ENCODE data around the gene SRRD.

SRRD gene

DNA sequence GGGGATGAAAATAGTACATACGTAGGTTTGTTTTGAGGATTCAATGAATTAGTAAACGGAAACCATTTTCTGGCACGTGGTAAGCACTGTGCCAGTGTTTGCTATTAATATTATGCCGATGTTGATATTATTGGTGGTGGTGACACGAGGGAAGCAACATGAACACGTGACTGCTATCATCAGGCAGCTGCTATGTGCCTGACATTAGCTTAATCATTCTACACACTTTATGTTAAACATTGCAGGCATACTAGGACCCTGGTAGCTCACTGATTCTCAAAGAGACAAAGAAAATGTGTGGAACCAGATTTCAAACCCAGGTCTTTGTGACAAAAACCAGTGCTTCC lies 656 bp downstream of the SRRD start:
- DNase-seq = no peak

DNA sequence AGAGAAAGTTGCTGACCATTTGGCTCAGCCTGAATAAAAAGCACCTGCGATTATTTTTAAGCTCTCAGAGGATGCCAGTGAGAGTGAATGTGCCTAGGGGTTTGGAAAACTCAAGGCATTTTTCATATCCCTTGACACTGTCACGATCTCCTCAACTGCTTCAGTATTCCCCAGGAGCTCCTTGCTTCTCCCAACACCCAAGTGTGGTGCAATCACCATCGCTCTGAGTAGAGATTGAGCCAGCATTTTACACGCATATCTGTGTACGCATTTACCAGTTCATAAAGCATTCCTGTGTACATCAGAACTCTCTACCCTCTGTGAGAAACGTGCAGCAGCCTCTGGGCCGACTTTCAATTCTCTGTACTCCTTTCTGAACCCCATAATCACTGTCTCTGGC lies 1.3 kb downstream of the SRRD start:
- no peak for DNase-seq

DNA sequence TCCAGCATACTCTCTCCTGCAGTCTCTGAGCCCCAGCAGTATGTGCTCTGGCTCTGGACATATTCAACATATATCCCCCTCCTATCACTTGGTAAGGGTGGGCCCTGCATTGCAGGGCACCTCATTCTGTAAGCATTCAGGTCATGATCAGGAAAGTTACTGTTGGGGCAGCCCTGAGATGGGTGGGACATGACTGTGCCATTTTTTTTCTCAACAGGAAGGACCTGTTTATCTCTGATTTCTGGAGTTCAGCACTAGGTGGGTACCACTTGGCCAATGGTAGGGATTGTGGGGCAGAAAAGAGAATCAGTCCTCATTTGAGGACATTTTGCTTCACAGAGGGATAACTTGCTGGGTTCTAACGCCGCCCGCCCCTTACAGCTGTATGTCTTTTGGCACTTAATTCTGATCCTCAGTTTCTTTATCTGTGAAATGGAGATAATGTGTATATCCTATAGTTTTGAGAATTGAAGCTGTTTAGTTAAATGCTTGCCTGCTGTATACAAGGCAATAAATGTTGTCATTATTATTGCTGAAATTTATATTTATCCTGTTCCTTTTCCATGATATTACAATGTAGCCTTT lies 2.2 kb downstream of the SRRD start:
- no peak for DNase-seq

DNA sequence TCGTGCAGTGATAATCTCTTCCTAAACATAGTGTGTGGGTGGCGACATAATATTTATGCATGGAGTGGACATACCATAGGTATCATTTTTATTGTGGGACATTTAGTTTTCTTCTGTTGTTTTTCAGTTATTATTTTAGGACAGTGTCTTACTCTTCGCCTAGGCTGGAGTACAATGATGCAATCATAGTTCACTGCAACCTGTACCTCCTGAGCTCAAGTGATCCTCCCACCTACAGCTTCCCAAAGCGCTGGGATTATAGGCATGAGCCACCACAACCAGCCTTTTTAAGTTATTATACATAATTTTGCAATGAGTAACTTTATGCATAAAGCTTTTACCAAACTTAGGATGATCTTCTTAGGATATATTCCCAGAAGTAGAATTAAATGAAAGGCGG lies 2.7 kb downstream of the SRRD start:
- DNase-seq = no peak

DNA sequence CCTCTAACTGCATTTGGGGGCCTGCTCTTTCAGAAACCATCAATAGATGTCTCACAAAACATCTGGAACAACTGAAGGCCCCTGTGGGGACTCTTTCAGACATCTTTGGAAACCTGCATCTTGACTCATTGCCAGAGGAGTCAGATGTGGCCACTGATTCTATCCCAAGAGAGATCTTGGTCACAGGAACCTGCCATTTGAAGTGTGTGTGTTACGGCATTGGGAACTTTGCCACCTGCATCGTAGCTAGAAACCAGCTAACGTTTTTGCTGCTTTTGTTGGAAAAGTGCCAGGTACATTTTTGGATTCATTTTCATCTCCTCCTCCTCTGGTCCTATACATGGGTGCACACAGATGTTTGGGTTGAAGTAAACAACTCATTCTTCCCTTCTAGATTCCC lies 4.3 kb downstream of the SRRD start:
- DNase-seq = no peak

DNA sequence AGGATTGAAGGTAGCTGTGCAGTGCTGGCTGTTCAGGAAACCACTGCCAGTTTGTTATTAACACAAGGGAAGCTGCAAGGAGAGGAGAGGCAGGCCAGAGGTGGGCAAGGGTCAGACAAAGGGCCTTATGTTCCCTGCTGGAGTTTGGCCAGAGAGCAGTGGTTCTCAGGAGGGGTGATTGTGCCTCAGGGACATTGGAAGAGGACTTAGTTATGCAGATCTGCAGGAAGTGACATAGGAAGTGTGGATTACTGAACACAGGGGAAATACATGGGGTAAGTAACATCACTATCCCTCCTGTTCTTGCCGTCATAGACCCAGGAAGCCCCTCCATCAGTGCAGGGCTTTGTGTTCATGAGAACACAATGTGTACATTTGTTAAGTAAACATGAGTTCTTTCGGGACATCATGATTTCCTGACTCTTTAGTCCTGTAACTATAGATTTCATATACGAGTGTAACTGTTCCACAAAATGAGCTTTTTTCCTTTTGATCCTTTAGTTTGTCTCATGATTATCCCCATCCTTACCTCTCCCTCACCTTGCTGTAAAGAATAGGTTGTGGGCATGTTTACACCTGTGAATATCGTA lies 5.9 kb downstream of the SRRD start:
- DNase-seq = no peak

DNA sequence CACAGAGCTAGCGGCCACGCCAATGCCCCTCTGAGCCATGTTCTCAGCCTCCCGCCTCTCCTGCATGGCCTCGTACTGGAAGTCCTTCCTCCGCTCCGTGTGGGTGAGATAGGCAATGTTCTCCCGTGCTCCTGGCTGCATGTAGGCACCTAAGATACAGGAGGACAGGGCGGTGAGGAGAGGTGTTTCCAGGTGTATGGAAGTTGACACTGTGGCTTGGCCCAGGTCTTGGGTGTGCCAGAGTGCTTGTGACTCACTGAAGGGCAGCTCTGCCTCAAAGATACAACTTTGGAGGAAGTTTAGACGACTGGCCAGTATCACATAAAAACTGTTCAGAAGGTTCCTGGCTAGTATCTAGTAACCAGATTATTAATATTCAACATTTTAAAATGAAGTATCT lies 8.5 kb downstream of the SRRD start:
- no peak for DNase-seq

DNA sequence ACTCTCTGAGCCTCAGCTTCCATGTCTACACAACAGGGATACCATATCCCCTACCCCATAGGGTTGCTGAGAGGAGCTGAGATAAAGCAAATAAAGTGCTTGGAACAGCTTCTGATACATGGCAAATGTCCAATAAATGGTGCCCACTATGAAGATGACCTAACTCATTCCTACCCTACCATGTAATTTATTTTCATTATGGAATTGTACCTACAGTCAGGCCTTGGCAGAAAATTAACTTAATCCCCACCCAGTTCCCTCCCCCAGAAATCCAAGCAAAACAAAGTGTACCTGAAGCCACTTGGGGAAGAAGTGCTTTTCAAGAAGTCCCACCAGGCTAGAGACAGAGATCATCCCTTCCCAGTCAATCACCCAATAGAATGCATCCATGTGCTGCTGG lies 10.8 kb downstream of the SRRD start:
- peak; percentile 11 for DNase-seq

DNA sequence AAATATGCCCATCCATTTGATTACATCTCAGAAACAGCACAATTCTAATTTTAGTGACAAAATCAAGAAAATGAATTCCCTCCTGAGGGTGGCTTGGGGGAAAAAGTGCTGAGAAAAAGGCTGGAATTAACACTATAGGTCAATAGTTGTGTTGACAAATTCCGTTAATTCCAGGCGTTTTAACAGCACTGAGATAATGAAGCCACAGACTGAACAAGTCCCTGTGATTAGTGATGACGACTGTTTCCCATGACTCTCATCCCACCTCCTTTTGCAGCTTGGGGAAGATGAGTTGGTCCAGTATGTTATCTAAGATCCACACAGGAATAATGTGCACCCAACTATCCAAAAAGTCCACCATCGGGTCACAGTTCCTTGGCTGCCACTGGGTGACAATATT lies 12.8 kb downstream of the SRRD start:
- no peak for DNase-seq

DNA sequence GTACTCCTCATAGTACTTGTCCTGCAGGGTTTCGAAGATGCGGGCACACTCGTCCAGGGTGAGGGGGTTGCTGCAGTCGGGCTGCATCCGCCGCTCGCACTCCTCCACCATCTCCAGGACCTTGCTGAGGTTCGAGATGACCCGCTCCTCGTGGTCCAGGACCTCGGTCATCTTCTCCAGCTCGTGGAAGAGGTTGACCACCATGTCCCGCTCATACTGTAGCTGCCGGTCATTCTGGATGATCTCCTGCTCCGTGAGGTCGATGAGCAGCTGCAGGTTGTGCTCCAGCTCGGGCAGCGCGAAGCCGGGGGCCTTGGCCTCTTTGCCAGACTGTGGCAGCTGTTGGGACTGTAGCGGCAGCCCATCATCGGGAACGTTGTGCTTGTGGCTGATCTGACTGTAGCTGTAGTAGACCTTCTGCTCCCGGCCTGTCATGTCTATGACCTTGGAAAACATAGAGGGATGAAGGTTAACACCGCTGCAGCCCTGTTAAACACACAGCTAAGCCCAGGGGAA lies 15.6 kb downstream of the SRRD start:
- DNase-seq = no peak

DNA sequence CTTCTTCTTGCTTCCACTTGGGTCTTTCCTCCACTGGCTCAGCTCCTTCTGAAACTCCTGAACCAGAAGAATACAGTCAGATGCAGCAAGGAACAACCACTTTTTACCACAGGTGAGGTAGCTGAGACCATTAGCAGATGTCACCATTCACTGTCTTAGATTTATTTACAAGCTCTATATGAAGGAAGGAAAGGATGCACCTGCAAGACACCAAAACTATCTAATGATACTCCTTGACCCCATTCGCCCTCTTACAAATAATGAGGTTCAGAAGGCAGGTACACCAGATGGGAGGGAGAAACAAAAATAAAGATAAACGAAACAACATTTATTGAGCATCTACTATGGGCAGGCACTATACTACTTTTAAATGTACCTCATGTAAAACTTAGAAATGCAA lies 18.3 kb downstream of the SRRD start:
- no peak for DNase-seq

DNA sequence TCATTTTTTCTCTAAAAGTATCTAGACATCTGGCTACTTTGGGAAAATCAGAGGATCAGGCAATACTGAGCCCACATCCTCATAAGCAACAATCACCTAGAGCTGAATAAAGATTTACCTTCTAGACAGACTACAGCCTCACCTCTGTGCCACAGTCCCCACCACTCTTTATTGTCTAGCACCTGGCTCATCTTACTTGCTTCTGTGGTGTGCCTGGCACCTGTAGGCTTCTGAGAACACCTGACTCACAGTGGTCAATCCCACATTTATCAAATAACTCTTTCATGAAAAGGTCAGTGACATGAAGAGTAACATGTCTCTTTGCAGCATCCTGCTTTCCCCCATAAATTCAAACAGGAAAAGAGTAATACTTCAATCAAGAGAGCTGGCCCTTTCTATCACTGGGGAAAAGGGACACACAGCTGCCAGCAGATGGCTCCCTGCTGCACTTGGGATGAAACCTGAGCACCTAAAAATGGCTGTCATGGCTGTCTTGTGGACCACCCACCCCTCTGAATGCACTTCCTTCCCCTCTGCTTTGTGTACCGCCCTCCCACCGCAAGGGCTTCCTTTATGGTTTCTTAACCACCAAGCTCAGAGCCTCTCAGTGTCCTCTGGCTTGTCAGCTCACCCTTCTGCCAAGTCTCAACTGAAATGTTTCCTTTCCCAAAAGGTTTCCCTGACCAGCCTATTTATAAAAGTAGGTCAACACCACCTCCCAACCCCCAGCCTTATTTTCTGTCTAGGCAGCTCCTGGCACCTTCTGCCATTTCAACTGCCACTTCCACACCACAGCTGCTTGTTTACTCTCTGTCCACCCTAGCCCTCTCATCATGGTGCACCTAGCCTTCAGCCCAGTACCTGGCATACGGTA lies 19.2 kb downstream of the SRRD start:
- DNase-seq = peak; percentile 53

DNA sequence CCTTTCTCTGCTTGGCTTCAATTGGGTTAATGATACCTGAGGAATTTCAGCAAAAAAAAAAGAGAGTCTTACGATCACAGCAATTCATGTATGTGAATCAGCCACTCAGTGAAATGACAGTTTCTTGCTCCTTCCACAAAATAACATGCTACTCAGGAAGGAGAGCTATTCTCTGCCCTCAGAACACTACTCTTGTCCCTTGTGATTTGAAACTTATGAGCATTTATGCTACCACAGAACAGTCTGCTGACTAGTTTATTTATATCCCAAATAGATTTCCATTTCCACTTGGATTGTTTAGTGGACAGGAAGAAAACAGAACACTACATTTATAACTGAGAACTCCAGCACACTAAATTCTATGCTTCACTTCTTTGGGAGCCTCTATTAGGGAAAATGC lies 20.1 kb downstream of the SRRD start:
- DNase-seq = no peak

DNA sequence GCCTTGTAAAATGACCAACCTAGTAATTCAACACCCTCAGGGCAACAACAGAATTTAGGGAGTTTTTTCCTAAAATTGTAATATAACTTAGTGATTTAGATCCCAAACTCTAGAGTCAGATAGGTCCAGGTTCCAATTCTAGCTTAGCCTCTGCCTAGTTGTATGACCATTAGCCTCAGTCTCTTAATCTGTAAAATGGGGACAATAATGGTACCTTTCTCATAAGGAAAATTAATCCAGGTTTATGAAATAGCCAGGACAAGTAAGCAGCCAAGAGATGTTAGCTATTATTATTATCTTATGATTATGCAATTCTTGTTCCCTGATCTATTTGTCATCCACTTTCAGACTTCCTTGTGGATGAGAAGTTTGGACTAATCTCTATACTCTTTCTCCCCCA lies 24.5 kb downstream of the SRRD start:
- no peak for DNase-seq

DNA sequence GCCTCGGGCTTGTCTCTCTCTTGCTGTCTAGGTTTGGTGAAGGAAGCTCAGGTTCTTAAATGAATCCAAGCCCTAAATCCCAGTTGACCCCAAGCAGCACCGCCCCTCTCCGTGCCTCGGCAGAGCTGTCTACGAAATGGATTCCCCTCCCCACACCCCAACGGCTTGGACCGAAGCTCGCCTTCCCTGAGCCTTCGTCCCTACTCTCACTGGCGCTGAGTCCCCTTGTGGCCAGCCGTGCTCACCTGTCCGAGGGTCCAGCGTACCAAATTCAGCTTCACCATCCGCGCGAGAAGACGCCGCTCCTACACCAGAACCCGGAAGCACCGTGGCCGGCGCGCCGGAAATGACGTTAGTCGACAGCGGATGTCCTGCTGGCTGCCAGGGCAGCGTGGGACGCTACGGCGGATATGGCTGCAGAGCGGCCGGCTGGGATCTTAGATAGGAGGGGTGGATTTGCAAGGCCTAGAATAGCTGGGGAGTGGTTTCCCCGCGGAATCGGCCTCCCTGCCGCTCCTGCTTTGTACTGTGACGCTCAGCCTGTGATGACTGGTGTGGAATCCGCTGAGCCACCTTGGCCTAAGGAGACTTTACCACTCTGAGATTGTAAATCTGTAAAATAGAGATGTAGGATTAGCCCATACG lies 28.6 kb downstream of the SRRD start, which contains the start of gene TFIP11:
Gene TFIP11, minus strand, starts transcription at position 325 of the 645 bp plus-strand sequence. CDS start 2,201 bp downstream, outside the sequence.
- peak; percentile 94 for DNase-seq

DNA sequence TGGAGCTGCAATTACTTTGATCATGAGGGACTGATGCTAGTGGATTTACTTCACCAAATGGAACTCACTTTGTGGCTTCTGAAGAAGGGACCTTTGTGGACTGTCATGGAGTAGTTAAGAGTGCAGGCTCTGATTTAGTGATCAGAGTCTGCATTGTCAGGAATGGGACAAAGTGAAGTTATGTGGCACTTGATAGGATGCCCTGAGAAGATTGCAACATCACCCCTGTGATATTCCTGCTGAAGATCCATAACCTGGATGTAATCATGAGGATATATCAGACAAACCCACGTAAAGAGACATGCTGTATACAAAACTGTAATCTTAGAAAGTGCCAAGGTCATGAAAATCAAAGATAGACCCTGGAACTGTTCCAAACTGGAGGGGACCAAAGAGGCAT lies 30.2 kb downstream of the SRRD start:
- DNase-seq = no peak

DNA sequence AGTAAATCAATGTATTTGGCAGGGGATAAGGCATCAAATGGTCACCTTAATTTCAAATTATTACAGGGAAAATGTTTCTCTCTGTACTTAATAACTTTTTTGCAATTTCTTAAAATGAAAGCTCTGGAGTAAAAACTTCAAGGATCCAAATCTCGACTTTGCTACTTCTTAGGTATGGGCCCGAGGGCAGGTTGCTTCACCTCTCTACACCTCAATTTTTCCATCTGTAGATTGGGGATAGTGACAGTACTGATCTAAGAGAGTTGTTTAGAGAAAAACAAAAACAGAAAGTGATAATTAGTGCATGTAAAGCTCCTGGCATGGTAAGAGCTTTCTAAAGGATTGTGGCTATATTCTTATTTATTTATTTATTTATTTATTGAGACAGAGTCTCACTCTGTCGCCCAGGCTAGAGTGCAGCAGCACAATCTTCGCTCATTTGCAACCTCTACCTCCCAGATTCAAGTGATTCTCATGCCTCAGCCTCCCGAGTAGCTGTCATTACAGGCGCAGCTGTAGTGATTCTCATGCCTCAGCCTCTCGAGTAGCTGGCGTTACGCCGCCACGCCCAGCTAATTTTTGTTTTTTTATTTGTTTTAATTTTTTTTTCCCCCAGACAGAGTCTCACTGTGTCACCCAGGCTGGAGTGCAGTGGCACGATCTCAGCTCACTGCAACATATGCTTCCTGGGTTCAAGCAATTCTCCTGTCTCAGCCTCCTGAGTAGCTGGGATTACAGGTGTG lies 30.9 kb downstream of the SRRD start:
- DNase-seq = no peak

DNA sequence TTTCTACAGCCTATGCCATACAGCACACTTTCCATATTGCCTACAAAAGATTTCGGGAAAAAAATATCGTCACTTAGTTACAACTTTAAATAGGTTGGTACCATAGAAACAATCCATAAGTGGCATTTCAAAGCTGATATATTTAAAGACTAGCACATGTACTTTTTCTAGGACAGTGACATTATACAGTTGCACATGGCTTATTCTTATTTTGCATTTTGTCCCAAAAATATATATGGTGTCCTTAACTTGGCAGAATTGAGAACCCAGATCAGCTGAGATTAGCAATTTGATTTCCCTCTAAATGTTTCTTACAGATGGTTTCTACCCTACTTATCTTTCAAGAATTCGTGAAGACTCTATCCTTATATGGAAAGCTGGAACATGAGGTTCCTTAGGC lies 32.3 kb downstream of the SRRD start:
- no peak for DNase-seq

DNA sequence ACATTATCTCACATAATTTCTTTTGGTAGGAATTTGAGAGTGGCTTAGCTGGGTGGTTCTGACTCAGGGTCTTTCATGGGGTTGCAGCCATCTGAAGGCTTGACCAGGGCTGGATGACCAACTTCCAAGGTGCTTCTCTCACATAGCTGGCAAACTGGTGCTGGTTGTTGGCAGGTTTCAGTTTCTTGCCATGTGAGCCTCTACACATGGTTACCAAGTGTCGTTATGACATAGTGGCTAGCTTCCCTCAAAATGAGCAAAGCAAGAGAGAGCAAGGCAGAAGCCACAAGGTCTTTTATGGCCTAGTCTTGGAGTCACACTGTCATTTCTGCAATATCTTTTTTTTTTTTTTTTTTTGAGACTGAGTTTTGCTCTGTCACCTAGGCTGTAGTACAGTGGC lies 32.8 kb downstream of the SRRD start:
- DNase-seq = no peak

DNA sequence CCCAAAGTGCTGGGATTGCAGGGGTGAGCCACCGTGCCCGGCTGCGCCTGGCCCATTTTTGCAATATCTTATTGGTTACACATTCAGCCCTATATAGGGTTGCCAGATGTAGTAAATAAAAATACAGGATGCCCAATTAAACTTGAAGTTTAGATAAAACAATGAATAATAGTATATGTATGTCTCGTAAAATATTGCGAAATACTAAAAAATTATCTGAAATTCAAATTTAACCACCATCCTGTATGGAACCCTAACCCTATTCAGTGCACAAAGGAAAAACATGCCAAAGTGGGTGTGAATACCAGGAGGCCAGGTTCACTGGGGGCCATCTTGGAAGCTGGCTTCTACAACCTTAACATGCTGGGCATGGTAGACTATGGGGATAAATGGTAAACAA lies 33.8 kb downstream of the SRRD start:
- no peak for DNase-seq

DNA sequence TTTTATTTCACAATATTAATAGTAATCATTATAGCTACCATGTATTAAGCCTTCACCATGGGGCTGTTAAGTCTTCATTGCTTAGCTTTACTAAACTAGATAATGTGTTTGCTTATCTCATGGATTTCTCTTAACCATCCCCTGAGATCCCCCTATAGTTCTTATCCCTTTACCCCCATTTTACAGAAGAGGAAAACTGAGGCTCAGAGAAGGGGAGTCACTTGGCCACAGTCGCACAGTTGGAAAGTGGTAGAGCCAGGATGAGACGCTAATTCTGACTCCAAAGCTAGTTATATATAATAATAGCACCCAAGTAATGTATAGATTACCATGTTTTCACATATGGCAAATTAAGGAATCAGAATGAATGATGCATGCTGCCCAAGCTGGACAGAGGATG lies 38.3 kb downstream of the SRRD start:
- DNase-seq = no peak

DNA sequence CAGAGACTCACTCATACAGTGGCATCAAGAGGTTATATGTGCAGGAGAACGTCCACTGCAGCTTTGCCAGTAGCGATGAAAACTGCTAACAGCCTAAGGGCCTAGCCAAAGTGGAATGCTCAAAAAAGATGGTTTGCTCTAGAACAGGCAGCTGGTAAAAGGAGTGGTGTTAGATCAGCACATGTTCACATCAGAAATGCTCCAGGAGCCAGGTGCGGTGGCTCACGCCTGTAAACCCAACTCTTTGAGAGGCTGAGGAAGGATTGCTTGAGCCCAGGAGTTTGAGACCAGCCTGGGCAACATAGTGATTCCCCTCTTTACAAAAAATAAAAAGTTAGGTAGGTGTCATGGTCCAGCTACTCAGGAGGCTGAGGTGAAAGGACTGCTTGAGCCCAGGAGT lies 38.9 kb downstream of the SRRD start:
- no peak for DNase-seq

DNA sequence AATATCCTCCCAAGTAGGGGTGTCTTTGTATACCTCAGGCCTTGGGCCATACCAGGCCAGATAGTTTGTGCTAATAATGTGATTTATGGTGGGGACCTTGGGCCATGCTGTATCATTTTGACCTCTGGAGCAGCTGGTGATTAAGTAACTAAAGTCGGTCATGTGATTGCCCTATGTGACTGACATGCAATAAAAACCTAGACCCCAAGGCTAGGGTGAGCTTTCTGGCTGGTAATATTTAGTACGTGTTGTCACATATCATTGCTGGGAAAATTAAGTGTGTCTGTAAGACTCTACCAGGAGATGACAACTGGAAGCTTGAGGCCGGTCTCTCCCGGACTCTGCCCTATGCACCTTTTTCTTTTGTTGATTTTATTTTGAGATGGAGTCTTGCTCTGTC lies 41.2 kb downstream of the SRRD start:
- no peak for DNase-seq
